CD14-positive monocyte (primary cell): ENCODE results near the gene CDH4. TPM values are rescaled to one million over a fixed set of nuclear protein-coding genes. Genes with fewer than 3 reads are reported as not detected.

Experiments
- DNase-seq, 3 donors: peaks; one replicate each; pipeline ENCODE4 v3.0.0-alpha.2; 2011 to 2022
- H2AFZ ChIP-seq: 2 replicates; pipeline ENCODE4 v1.6.0; 2012; ENCODE audit warnings: mild to moderate bottlenecking, low read depth, low read length, inconsistent platforms; ENCODE audit not compliant: insufficient read depth, poor library complexity, severe bottlenecking
- H3K27ac ChIP-seq, 2 donors: 1 replicate in 1 of 2; 2 replicates in 1 of 2; pipeline ENCODE4 v1.5.1; 2012 to 2013; ENCODE audit warnings: low read length in 2 of 2, control low read depth in 1 of 2, inconsistent platforms in 1 of 2, low read depth in 1 of 2, mild to moderate bottlenecking in 1 of 2
- H3K27me3 ChIP-seq, 2 donors: one replicate each; pipeline versions ENCODE4 v1.6.0 to v1.6.1; 2011 to 2013; ENCODE audit warnings: low read length in 2 of 2; ENCODE audit not compliant: control insufficient read depth in 2 of 2, insufficient read depth in 2 of 2
- H3K36me3 ChIP-seq, 2 donors: replicated peaks in 1 of 2; 1 replicate in 1 of 2; 2 replicates in 1 of 2; pipeline versions ENCODE4 v1.5.1 to v1.6.1; 2012 to 2013; ENCODE audit warnings: low read length in 2 of 2, control low read depth in 1 of 2, inconsistent platforms in 1 of 2, mild to moderate bottlenecking in 1 of 2; ENCODE audit not compliant: insufficient read depth in 2 of 2, control insufficient read depth in 1 of 2
- H3K4me1 ChIP-seq, 2 donors: 1 replicate in 1 of 2; 2 replicates in 1 of 2; pipeline versions ENCODE4 v1.5.1 to v1.6.1; 2012 to 2013; ENCODE audit warnings: low read length in 2 of 2, control low read depth in 1 of 2, inconsistent platforms in 1 of 2, mild to moderate bottlenecking in 1 of 2, moderate library complexity in 1 of 2; ENCODE audit not compliant: insufficient read depth in 2 of 2, control insufficient read depth in 1 of 2
- H3K4me2 ChIP-seq: replicated peaks from 2 replicates; pipeline ENCODE3; 2012; ENCODE audit warnings: low read length, moderate library complexity, mild to moderate bottlenecking; ENCODE audit not compliant: poor library complexity, severe bottlenecking; ENCODE audit errors: extremely low read depth
- H3K4me3 ChIP-seq, 3 experiments: fragments of 200-600 bp in 1 of 3; sonication (generic) in 1 of 3; replicated peaks in 1 of 3; 1 replicate in 2 of 3; 2 replicates in 1 of 3; pipeline ENCODE4 v1.5.1; 2011 to 2013; ENCODE audit warnings: low read length in 3 of 3, mild to moderate bottlenecking in 3 of 3, control low read depth in 2 of 3, low read depth in 2 of 3, inconsistent platforms in 1 of 3, moderate library complexity in 1 of 3
- H3K79me2 ChIP-seq: 2 replicates; pipeline ENCODE4 v1.6.0; 2012; ENCODE audit warnings: mild to moderate bottlenecking, control low read depth, inconsistent platforms, low read length, moderate library complexity; ENCODE audit not compliant: insufficient read depth
- H3K9ac ChIP-seq: 2 replicates; pipeline ENCODE4 v1.6.0; 2017; ENCODE audit warnings: low read length, mild to moderate bottlenecking; ENCODE audit not compliant: insufficient read depth, poor library complexity, severe bottlenecking
- H3K9me3 ChIP-seq, 2 donors: replicated peaks in 1 of 2; 1 replicate in 1 of 2; 2 replicates in 1 of 2; pipeline versions ENCODE4 v1.5.1 to v1.6.1; 2012 to 2013; ENCODE audit warnings: low read length in 2 of 2, control low read depth in 1 of 2; ENCODE audit not compliant: control insufficient read depth in 1 of 2, insufficient read depth in 1 of 2
- H4K20me1 ChIP-seq: 2 replicates; pipeline ENCODE4 v1.6.0; 2012; ENCODE audit warnings: mild to moderate bottlenecking, low read length, control low read depth, moderate library complexity; ENCODE audit not compliant: insufficient read depth
- H3K27ac Mint-ChIP-seq, 7 donors: one replicate each; pipeline ENCODE4 v1.8.0; 2020; ENCODE audit warnings: mild to moderate bottlenecking in 7 of 7, mixed read lengths in 7 of 7, moderate library complexity in 6 of 7, inconsistent platforms in 2 of 7
- H3K27me3 Mint-ChIP-seq, 3 donors: one replicate each; pipeline ENCODE4 v1.8.0; 2021 to 2022; ENCODE audit warnings: low read depth in 3 of 3, mild to moderate bottlenecking in 3 of 3, mixed read lengths in 3 of 3, moderate library complexity in 3 of 3, inconsistent platforms in 1 of 3
- H3K36me3 Mint-ChIP-seq, 2 donors: one replicate each; pipeline ENCODE4 v1.8.0; 2020; ENCODE audit warnings: mixed read lengths in 2 of 2, inconsistent platforms in 1 of 2, mild to moderate bottlenecking in 1 of 2
- H3K4me1 Mint-ChIP-seq: one replicate; pipeline ENCODE4 v1.8.0; 2020; ENCODE audit warnings: mild to moderate bottlenecking, mixed read lengths
- H3K4me3 Mint-ChIP-seq, 2 donors: one replicate each; pipeline ENCODE4 v1.8.0; 2020; ENCODE audit warnings: mild to moderate bottlenecking in 2 of 2, mixed read lengths in 2 of 2, moderate library complexity in 1 of 2
- H3K9me3 Mint-ChIP-seq, 7 donors: one replicate each; pipeline ENCODE4 v1.8.0; 2020 to 2022; ENCODE audit warnings: mixed read lengths in 7 of 7, mild to moderate bottlenecking in 6 of 7, moderate library complexity in 6 of 7, inconsistent platforms in 2 of 7
- WGBS: methylation state at CpG from one replicate; pipeline ENCODE4 v1.1.5; 2013; ENCODE audit warnings: missing lambda C conversion rate; ENCODE audit not compliant: insufficient coverage; 5-methylcytosine and 5-hydroxymethylcytosine counted together
- intact Hi-C, 2 donors: fragments of 100-400 bp; cut with micrococcal nuclease; formaldehyde crosslinking; loops; one replicate each; pipeline versions ENCODE4 v1.15.0 to v1.15.1; 2023
- polyA plus RNA-seq, 3 donors: library from polyadenylated mRNA; depleted of rRNA in 1 of 3; unstranded in 2 of 3; stranded (reverse) in 1 of 3; fragments of 300-500 nt in 2 of 3; fragments of >200 nt in 1 of 3; fragmentation: Illumina TruSeq in 2 of 3; gene quantifications; 1 replicate in 2 of 3; 2 replicates in 1 of 3; pipeline ENCODE4 v1.2.3, GENCODE V29; 2012 to 2021
- TF ChIP-seq, protein P1 (sequence below): fragments of 200-600 bp; IDR thresholded peaks from one replicate; pipeline ENCODE4 v1.8.0; 2022; ENCODE audit warnings: antibody characterized with exemption, mild to moderate bottlenecking

The CDH4 gene
- polyA plus RNA-seq, 3 donors, result not detected

- intact Hi-C loops, result no loop called here
- Histone ChIP-seq H3K27me3 (no peaks in the 10 kb centered on the region), H3K36me3 (no peaks in the 10 kb centered on the region), H2AFZ (no peak overlapping the region), H3K79me2 (no peaks in the 10 kb centered on the region), H3K27ac (no peak overlapping the region), H3K9me3 (peaks cover 0 to 96% of the 10 kb centered on the region in 2 donors), H3K4me1 (no peaks in the 10 kb centered on the region), H4K20me1 (no peaks in the 10 kb centered on the region), H3K4me3 (no peak overlapping the region), H3K9ac (no peak overlapping the region), H3K4me2 (no peak overlapping the region)
- Mint-ChIP-seq H3K4me3 (no peak overlapping the region), H3K27ac (no peak overlapping the region), H3K27me3 (peaks cover 0 to 1% (median 0%) of the 10 kb centered on the region in 3 donors), H3K9me3 (peaks cover 0 to 61% (median 42%) of the 10 kb centered on the region in 7 donors), H3K36me3 (no peaks in the 10 kb centered on the region), H3K4me1 (no peaks in the 10 kb centered on the region)
- TF ChIP-seq, protein P1, sequence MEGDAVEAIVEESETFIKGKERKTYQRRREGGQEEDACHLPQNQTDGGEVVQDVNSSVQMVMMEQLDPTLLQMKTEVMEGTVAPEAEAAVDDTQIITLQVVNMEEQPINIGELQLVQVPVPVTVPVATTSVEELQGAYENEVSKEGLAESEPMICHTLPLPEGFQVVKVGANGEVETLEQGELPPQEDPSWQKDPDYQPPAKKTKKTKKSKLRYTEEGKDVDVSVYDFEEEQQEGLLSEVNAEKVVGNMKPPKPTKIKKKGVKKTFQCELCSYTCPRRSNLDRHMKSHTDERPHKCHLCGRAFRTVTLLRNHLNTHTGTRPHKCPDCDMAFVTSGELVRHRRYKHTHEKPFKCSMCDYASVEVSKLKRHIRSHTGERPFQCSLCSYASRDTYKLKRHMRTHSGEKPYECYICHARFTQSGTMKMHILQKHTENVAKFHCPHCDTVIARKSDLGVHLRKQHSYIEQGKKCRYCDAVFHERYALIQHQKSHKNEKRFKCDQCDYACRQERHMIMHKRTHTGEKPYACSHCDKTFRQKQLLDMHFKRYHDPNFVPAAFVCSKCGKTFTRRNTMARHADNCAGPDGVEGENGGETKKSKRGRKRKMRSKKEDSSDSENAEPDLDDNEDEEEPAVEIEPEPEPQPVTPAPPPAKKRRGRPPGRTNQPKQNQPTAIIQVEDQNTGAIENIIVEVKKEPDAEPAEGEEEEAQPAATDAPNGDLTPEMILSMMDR, result no peak
- WGBS, result 94% methylated on average over 13 of the region's 22 CpGs
- DNase-seq, result no peak
Observed at GRCh38 chr20:61566691-61567090, 314.6 kb downstream of the CDH4 start.

DNA sequence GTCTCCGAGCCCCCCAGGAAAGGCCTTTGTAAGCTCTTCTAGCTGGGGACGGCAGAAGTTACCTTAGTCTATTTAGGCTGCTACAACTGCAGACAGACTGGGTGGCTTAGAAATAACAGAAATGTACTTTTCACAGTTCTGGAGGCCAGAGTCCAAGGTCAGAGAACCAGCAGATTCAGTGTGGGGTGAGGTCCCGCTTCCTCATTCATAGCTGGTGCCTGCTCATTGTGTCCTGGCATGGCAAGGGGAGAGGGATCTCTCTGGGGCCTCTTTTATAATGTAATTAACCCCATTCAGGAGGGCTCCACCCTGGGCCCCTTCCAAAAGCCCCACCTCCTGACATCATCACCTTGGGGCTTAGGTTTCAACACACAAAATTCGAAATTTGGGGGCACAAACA lies 315.1 kb downstream of the CDH4 start:
- H3K27ac Mint-ChIP-seq, result no peak overlapping the region
- Histone ChIP-seq H4K20me1 (no peaks in the 10 kb centered on the region), H3K4me3 (no peak overlapping the region), H3K27ac (no peak overlapping the region), H3K9ac (no peak overlapping the region), H2AFZ (no peak overlapping the region), H3K4me1 (no peaks in the 10 kb centered on the region), H3K36me3 (no peaks in the 10 kb centered on the region), H3K79me2 (no peaks in the 10 kb centered on the region), H3K9me3 (peaks cover 0 to 96% of the 10 kb centered on the region in 2 donors), H3K27me3 (no peaks in the 10 kb centered on the region), H3K4me2 (no peak overlapping the region)
- no peak for DNase-seq
- 85% methylated on average over 2 of the region's 4 CpGs for WGBS
- H3K9me3 Mint-ChIP-seq, result peaks cover 0 to 58% (median 41%) of the 10 kb centered on the region in 7 donors
- H3K4me1 Mint-ChIP-seq, result no peaks in the 10 kb centered on the region
- H3K36me3 Mint-ChIP-seq, result no peaks in the 10 kb centered on the region
- TF ChIP-seq, protein P1, result no peak
- H3K4me3 Mint-ChIP-seq, result no peak overlapping the region
- intact Hi-C loops, result no loop called here
- H3K27me3 Mint-ChIP-seq, result no peaks in the 10 kb centered on the region
